ENCODE results near the gene ZNF543. TPM values are rescaled to one million over a fixed set of nuclear protein-coding genes. Genes with fewer than 3 reads are reported as not detected.

The ZNF543 gene
- total RNA-seq, 1 experiment from 2014 or later: 8.4 TPM

DNA sequence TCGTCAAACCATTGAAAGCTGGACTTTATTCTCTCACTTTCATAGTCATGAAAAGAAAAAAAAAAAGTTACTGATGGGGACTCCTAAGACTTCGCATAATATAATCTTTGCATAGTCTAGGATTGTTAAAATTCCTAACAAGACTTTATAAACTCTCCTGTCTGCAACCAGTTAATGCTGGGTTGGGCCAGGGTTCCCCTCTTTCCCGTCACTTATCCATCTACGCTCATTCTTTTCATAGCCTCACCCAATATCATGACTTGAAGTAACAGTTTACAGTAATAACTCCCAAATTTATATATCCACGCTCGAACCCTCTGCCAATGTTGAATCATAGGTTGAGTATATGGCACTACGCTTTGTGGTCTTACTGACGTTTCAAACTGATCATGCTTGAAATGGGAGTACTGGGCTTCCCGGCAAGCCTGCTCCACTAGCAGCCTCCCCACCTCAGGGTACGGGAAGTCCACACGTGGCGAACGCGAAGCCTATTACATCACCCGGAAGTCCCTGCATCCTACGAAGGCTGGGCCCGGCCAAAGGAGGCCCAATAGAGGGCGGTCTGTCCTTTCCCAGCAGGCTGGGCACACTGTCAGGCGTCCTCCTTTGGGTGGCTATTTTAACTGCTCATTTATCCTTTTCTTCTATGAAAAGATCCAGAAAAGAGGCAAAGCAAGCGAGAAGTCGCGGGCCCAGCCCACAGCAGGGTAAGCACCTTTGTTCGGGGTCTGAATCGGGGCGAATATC lies 40.7 kb upstream of the ZNF543 start:
- peaks cover 30% of the 10 kb centered on the region; the same call in 1 of the 2 replicates for H3K79me2 ChIP-seq (ENCODE audit: insufficient read depth, low read length)
- H2AFZ ChIP-seq (ENCODE audit: low read length): no peak overlapping the region

More for the DNA sequence above, 40.7 kb upstream of the ZNF543 start:
- peak overlapping the region; percentile 68 for H4K5ac ChIP-seq (ENCODE audit: insufficient read length, low read depth, low read length)
- peak overlapping the region; percentile 63 for H3T11ph ChIP-seq (ENCODE audit: low read length)
- no peaks in the 10 kb centered on the region; the same call in 1 of the 2 replicates for H3K4me1 ChIP-seq (ENCODE audit: insufficient read depth, low read length)
- Mint-ChIP-seq H3K27ac (no peak overlapping the region; a peak in 1 of 7 replicates), H3K4me1 (peaks cover 14 to 16% of the 10 kb centered on the region in 2 experiments), H3K9me3 (peaks cover 2 to 3% of the 10 kb centered on the region in 2 experiments; a peak in 2 of 5 replicates), H3K27me3 (ENCODE audit: low read depth) (peaks cover 2% of the 10 kb centered on the region; the same call in 1 of the 2 replicates), H3K4me3 (no peak overlapping the region), H3K36me3 (ENCODE audit: insufficient read depth in 1 of 3, low read depth in 3 of 3) (peaks cover 14 to 30% (median 16%) of the 10 kb centered on the region in 3 experiments)
- no peak overlapping the region for H4K91ac ChIP-seq (ENCODE audit: insufficient read length, low read depth, low read length)
- H2BK120ac ChIP-seq (ENCODE audit: low read depth, low read length, poor library complexity, severe bottlenecking): no peak overlapping the region
- no CpG with 5 or more reads among the region's 25 CpGs for WGBS (ENCODE audit: extremely low coverage, insufficient read length, low lambda C conversion rate)
- peak overlapping the region; percentile 94 for H3K18ac ChIP-seq (ENCODE audit: insufficient read length, low read depth, low read length)
- peak overlapping the region; percentile 97 for H3K14ac ChIP-seq (ENCODE audit: insufficient read depth, low read length)
- peak overlapping the region; percentile 69 for H3K4me2 ChIP-seq (ENCODE audit: insufficient read depth, insufficient read length, low read length)
- TF ChIP-seq, protein P1, sequence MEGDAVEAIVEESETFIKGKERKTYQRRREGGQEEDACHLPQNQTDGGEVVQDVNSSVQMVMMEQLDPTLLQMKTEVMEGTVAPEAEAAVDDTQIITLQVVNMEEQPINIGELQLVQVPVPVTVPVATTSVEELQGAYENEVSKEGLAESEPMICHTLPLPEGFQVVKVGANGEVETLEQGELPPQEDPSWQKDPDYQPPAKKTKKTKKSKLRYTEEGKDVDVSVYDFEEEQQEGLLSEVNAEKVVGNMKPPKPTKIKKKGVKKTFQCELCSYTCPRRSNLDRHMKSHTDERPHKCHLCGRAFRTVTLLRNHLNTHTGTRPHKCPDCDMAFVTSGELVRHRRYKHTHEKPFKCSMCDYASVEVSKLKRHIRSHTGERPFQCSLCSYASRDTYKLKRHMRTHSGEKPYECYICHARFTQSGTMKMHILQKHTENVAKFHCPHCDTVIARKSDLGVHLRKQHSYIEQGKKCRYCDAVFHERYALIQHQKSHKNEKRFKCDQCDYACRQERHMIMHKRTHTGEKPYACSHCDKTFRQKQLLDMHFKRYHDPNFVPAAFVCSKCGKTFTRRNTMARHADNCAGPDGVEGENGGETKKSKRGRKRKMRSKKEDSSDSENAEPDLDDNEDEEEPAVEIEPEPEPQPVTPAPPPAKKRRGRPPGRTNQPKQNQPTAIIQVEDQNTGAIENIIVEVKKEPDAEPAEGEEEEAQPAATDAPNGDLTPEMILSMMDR (conservative IDR thresholded peaks at IDR 0.05): peak; percentile 39; the same call in 1 of the 3 replicates
- no peak overlapping the region for H4K8ac ChIP-seq (replicated peaks; ENCODE audit: insufficient read length, low read depth, low read length)
- H3K23me2 ChIP-seq (ENCODE audit: insufficient read length, low read depth, low read length, poor library complexity, severe bottlenecking): peaks cover 4% of the 10 kb centered on the region
- H3K4ac ChIP-seq (ENCODE audit: low read depth, low read length): peak overlapping the region; percentile 84; the same call in 1 of the 2 replicates
- no peaks in the 10 kb centered on the region for H3K27me3 ChIP-seq (ENCODE audit: insufficient read depth, low read length)
- H2BK12ac ChIP-seq (ENCODE audit: insufficient read length, low read depth, low read length): no peak overlapping the region
- peak; percentile 95 for DNase-seq
- no peak overlapping the region for H2AK5ac ChIP-seq (ENCODE audit: insufficient read length, low read length)
- H3K27ac ChIP-seq (ENCODE audit: insufficient read length, low read depth, low read length): peak overlapping the region; percentile 86
- peak overlapping the region; percentile 79 for H2BK5ac ChIP-seq (ENCODE audit: insufficient read length, low read length)
- H4K20me1 ChIP-seq (ENCODE audit: control insufficient read depth, insufficient read depth, insufficient read length): no peaks in the 10 kb centered on the region
- H2BK15ac ChIP-seq (ENCODE audit: low read depth, low read length): no peak overlapping the region
- H3K9ac ChIP-seq (ENCODE audit: extremely low read depth, insufficient read length, low read length): peak overlapping the region; percentile 97
- peak overlapping the region; percentile 30 for H3K56ac ChIP-seq (ENCODE audit: insufficient read length, low read depth, low read length)
- peaks cover 3% of the 10 kb centered on the region for H3K79me1 ChIP-seq (ENCODE audit: insufficient read depth, low read depth, low read length, poor library complexity, severe bottlenecking)
- no peaks in the 10 kb centered on the region for H3K9me3 ChIP-seq (ENCODE audit: control insufficient read depth, low read depth, low read length)
- H2BK20ac ChIP-seq (ENCODE audit: low read depth, low read length, poor library complexity, severe bottlenecking): no peak overlapping the region
- H3K23ac ChIP-seq (ENCODE audit: insufficient read length, low read depth, low read length): no peak overlapping the region

Measured in H9 (cell line).